Stomach (tissue), 4 donors: ENCODE measurements around the gene ZNF43.

Experiments used
- EP300 ChIP-seq: sonication (generic); formaldehyde crosslinking; IDR thresholded peaks from one replicate; pipeline ENCODE4 v1.6.1; 2017; ENCODE audit warnings: antibody characterized with exemption
- TF ChIP-seq, protein P1 (sequence below), 7 experiments: fragments of 450-650 bp in 4 of 7; fragments of 200-600 bp in 3 of 7; sonication (generic) in 3 of 7; IDR thresholded peaks; one replicate each; pipeline ENCODE4 v1.5.1; 2016 to 2019; ENCODE audit warnings: antibody characterized with exemption in 7 of 7, control low read depth in 2 of 7, mild to moderate bottlenecking in 1 of 7

DNA sequence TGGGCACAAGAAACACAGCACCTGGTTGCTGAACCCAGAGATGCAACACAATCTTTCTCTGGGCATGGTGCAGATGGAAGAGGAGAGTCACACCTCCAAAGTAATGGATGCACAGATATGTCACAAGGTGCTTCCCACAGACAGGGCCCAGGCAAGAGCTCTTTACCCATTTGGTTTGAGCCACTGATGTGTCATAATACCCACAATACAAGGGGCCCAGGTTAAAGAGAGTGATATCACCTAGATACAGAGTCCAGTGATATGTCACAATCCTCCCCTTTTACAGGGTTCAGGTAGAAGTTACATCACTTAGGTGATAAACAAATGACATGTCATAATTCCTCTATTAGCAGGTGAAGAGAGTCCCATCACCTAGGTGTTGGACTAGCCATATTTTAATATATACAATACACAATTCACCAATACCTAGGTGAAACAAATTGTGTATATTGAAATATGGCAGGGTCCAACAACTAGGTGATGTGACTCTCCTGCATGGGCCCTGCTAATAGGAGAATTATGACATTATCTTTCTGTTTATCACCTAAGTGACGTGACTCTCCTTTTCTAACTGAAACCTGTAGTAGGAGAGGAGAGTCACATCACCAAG is 5.6 kb upstream of the ZNF43 start:
- TF ChIP-seq EP300: no peak
- TF ChIP-seq, protein P1, sequence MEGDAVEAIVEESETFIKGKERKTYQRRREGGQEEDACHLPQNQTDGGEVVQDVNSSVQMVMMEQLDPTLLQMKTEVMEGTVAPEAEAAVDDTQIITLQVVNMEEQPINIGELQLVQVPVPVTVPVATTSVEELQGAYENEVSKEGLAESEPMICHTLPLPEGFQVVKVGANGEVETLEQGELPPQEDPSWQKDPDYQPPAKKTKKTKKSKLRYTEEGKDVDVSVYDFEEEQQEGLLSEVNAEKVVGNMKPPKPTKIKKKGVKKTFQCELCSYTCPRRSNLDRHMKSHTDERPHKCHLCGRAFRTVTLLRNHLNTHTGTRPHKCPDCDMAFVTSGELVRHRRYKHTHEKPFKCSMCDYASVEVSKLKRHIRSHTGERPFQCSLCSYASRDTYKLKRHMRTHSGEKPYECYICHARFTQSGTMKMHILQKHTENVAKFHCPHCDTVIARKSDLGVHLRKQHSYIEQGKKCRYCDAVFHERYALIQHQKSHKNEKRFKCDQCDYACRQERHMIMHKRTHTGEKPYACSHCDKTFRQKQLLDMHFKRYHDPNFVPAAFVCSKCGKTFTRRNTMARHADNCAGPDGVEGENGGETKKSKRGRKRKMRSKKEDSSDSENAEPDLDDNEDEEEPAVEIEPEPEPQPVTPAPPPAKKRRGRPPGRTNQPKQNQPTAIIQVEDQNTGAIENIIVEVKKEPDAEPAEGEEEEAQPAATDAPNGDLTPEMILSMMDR (IDR thresholded peaks at IDR 0.05): no peak
